NCI-H748 treated with DMSO at 0.1 percent for 48 hours (cell line): ENCODE results near the gene GH2.
"Not testable (repeated sequence)": the region's sequence is repeated elsewhere in the genome, so short reads cannot be mapped to it uniquely, and the experiment has no call there.

ENCODE experiments used
- DNase-seq: peaks from one replicate; lab custom pipeline; 2025; lab: John Stamatoyannopoulos, UW

Gene GH2

DNA sequence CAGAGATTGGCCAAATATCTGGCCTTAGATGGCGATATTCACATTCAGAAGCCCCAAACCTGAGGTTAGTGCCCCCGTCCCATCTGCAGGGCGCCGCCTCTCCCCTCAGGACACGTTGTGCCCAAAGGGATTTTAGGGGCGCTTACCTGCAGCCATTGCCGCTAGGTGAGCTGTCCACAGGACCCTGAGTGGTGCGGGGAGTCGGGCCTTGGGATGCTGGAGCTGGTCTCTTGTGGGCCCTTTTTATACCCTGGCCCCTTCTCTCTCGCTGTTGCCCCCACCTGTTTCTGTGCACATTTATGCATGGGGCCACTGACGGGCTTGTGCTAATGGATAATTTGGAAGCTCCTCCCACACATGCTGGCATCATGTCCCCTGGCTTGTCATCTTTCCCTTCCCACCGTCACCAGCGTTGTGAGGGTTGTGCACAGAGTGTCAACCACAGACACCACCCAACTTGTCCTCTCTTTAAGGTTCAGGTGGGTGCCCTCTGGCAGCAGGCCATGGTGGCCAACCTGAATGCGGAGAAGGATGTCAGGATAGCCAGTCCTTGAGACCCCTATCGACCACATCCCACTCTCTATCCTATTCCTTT, 29.4 kb upstream of the GH2 start, which contains the start of gene CSHL1:
Gene CSHL1, minus strand, starts transcription at position 218 of the 595 bp plus-strand sequence. Its CDS starts 62 bp downstream, at position 156.
- no peak for DNase-seq

DNA sequence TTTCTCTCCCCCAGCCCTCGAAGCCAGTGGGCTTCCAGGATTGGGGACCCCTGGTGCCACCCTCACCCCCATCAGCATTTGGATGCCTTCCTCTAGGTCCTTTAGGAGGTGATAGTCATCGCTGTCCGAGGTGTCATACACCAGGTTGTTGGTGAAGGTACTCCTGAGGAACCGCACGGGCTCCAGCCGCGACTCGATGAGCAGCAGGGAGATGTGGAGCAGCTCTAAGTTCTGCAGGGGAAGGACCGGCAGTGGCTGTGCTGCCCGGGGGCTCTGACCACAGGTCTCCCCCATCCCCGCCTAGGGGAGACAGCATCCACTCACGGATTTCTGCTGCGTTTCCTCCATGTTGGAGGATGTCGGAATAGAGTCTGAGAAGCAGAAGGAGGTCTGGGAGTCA, 28.4 kb upstream of the GH2 start:
- no peak for DNase-seq

DNA sequence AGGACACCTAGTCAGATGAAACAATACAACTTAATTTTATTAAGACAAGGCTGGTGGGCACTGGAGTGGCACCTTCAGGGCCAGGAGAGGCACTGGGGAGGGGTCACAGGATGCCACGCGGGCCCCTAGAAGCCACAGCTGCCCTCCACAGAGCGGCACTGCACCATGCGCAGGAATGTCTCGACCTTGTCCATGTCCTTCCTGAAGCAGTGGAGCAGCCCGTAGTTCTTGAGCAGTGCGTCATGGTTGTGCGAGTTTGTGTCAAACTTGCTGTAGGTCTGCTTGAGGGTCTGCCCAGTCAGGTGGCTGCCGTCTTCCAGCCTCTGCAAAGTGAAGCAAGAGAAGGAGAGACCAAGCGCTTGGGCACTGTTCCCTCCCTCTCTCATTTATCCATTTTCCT, 27.8 kb upstream of the GH2 start:
- DNase-seq = not testable (repeated sequence)

DNA sequence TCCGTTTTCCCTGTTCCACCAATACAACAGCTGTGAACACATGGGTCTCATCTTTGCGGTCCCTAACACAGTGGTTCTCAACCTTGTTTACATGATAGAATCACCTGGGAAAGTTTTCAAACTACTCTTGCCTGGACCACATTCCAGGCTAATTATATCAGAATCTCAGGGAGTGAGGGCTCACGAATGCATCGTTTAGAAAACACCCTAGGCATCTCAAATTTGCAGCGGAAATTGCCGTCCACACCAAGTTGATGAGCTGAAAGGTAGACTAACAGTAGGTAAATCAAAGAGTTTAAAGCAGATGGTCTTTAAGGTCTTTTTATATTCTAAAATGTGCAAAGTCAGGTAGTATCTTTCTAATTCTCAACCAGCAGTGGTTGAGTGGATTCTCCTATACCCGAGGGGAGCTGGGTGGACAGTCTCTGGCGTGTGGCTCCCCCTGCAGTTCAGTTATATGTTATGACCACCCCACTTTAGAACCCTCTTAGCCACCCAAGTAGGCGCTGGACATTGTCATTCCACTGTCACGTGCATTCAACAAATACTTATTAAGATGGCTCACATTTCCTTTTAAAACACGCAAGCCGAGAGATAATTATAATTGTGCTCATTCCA, 25.5 kb upstream of the GH2 start:
- peak; percentile 6 for DNase-seq

DNA sequence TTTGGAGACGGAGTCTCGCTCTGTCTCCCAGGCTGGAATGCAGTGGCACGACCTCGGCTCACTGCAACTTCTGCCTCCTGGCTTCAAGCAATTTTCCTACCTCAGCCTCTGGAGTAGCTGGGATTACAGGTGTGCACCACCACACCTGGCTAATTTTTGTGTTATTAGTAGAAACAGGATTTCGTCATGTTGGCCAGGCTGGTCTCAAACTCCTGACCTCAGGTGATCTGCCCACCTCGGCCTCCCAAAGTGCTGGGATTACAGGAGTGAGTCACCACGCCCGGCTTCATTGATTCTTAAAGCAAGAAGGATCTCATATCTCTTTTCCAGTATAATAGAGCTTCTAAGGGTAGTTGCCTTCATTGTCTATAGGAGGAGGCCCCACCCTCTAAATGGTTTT, 23.1 kb upstream of the GH2 start:
- not testable (repeated sequence) for DNase-seq

DNA sequence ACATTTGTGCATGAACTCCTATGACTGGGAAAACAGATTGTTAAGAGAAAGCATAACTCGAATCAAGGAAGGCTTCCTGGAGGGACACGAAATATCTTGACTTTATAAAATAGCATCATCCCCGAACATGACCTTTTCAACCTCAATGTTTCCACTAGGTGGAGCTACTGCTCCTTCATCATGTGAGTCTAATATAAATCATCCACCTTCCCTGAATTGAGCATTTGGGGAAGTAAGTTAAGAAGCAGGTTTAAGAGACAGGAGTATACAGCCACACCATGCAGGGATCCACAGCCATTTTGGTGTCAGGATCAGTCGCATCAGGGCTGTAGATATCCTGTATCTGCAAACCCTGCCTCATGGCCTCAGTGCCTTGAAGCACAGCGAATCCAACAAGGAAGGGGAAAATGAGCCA, 22.1 kb upstream of the GH2 start:
- DNase-seq = not testable (repeated sequence)

DNA sequence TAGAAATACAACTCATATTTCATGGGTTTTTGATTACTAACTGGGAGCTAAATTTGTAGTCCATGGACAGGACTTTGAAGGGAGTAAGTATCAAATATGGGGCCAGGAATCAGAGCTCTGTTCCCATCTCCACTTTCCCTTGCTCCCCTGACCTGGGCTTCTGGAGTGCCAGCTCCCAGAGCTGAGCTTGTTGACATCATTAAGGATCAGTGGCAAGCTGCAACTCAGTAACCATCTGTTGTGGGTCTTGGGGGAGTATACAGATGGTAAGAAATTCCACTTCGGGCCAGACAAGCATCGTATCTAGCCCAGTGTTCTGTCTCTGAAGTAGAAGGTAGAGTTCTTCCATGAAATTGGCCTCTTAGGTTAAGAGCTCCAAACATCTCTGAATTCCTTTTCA, 20.2 kb upstream of the GH2 start:
- DNase-seq = not testable (repeated sequence)

DNA sequence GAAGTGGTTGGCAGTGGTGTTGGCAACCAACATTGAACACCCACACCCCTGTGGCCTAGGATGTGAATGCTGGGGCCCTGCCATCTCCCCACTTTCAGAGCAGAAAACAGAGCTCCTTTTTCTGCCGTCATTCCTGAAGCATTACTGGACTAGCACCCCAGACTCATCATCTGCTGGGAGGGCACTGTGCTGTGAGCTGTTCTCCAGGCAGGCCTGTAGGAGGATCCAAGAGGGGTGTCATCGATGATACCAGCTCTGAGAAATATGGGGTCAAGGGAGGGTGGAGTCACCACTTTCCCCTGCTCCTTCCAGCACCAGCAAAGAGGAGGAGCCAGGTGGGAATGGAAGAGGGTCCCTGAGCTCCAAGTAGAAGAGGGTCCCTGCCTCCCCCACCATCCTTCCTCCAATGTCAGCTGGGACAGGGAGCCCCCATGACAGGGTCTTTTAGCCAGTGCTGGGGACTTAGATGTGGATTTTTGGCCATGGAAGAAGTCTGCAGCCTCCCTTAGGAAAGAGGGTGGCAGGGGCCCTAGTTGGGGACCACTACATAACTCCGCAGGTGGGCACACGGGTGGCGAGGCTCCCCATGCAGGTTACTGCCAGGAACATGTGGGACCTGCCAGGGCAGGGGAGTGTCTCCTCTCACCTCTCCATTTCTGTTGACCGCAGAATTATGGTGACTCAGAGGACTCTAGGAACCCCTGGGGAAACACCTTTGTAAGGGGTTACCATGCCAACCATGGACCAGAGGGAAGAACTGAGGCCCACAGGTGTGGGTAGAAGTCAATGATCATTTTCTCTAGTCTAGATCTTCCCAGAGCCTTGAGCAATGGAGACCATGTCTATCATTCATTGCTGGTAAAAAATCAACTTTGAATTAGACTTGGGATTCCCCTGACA, 17.4 kb upstream of the GH2 start:
- not testable (repeated sequence) for DNase-seq

DNA sequence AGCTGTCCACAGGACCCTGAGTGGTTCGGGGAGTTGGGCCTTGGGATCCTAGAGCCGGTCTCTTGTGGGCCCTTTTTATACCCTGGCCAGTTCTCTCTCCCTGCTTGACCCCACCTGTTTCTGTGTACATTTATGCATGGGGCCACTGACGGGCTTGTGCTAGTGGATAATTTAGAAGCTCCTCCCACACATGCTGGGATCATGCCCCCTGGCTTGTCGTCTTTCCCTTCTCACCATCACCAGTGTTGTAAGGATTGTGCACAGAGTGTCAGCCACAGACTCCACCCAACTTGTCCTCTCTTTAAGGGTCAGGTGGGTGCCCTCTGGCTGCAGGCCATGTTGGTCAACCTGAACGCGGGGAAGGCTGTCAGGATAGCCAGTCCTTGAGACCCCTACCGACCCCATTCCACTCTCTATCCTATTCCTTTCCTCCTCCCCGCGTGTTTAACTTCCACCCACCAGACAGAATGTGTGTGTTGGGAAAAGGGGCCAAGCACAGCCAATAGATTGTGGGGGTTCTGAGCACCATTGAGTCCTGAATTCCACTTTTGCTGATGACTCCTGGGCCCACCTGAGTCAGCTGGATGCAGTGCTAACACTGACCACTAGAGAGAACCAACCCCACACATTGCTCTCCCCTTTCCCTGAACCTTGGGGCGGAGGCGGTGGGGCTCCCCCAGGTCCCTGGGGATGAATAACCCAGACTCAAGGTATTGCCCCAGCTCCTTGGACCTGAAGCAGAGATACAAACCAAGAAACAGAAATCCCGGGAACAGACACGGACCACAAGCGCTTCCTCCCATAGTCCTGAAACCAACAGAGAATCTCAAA, 15.0 kb upstream of the GH2 start, which contains the start of gene CSH1:
Gene CSH1, minus strand, starts transcription at position 51 of the 831 bp plus-strand sequence. CDS start 63 bp downstream, outside the sequence.
- DNase-seq = not testable (repeated sequence)

DNA sequence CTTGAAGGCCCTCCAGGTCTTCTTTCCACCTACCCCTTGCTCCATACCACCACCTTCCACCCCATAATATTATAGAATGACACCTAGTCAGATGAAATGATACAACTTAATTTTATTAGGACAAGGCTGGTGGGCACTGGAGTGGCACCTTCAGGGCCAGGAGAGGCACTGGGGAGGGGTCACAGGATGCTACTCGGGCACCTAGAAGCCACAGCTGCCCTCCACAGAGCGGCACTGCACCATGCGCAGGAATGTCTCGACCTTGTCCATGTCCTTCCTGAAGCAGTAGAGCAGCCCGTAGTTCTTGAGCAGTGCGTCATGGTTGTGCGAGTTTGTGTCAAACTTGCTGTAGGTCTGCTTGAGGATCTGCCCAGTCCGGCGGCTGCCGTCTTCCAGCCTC, 13.1 kb upstream of the GH2 start:
- DNase-seq = not testable (repeated sequence)

DNA sequence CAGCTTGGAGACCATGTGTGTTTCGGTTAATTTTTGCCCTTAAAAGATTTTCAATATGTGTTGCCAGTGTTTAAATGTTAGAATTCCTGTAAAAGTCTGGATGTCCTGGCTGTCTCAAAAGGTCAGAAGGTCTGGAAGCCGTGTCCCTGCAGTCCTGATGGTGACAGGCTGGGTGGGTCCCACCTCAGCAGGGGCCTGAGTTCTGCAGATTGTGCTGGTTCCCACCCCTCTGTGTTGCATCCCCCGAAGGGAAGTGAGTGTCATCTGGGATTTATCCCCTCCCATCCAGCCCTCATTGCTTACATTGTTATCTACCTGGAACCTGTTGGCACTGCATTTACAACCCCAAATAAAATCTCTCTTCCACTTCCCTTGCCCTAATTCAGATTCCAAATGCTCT, 12.3 kb upstream of the GH2 start:
- DNase-seq = not testable (repeated sequence)

DNA sequence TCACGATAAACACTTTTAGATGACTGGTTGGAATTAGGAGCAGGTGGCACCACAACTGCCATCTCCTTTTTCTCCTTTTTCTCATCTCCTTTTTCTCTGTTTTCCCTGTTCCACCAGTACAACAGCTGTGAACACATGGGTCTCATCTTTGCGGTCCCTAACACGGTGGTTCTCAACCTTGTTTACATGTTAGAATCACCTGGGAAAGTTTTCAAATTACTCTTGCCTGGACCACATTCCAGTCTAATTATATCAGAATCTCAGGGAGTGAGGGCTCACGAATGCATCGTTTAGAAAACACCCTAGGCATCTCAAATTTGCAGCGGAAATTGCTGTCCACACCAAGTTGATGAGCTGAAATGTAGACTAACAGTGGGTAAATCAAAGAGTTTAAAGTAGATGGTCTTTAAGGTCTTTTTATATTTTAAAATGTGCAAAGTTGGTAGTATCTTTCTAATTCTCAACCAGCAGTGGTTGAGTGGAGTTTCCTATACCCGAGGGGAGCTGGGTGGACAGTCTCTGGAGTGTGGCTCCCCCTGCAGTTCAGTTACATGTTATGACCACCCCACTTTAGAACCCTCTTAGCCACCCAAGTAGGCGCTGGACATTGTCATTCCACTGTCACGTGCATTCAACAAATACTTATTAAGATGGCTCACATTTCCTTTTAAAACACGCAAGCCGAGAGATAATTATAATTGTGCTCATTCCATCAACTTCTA, 10.7 kb upstream of the GH2 start:
- DNase-seq = not testable (repeated sequence)

DNA sequence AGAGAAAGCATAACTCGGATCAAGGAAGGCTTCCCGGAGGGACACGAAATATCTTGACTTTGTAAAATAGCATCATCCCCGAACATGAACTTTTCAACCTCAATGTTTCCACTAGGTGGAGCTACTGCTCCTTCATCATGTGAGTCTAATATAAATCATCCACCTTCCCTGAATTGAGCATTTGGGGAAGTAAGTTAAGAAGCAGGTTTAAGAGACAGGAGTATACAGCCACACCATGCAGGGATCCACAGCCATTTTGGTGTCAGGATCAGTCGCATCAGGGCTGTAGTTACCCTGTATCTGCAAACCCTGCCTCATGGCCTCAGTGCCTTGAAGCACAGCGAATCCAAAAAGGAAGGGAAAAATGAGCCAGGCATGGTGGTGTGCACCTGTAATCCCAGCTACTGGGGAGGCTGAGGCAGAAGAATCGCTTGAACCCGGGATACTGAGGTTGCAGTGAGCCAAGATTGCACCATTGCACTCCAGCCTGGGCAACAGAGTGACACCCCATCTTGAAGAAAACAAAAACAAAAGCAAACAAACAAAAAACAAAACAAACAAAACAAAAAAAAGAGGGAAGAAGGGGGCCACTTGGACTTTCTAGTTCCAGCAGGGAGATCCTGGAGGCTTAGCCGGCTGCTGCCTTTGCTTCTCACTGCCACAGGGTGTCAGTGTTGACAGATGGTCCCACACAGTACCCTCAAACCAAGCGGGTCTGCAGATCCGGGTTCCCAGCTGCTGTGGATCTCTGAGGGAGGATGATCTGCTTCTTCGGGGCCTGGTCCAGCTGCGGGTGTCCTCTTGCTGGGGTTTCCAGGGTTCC, 7.5 kb upstream of the GH2 start:
- DNase-seq = not testable (repeated sequence)

DNA sequence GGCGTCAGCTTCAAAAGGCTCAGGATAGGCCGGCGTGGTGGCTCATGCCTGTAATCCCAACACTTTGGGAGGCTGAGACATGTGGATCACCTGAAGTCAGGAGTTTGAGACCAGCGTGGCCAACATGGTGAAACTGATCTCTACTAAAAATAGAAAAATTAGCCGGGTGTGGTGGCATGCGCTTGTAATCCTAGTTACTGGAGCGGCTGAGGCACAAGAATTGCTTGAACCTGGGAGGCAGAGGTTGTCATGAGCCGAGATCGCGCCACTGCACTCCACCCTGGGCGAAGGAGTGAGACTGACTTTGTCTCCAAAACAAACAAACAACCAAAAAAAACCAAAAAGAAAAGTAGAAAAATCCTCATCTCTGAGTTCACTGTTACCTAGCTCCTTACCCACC, 3.4 kb upstream of the GH2 start:
- DNase-seq = not testable (repeated sequence)

DNA sequence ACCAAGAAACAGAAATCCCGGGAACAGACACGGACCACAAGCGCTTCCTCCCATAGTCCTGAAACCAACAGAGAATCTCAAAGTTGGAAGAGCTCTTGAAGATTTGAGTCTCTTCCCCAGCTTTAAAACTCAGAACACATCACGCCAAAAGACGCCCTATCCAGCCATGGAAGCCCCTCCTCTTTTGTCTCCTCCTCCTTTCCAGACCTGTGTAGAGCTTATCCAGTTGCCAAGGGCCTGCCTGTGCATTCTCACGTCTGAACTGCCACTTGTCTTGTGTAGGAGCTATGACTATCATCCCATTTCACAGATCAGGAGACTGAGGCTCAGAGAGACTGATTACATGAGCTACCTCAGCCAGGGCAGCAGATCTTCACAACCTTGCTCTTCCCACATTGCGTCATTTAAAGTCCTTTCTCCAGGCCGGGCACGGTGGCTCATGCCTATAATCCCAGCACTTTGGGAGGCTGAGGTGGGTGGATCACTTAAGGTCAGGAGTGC, 932 bp upstream of the GH2 start:
- not testable (repeated sequence) for DNase-seq

DNA sequence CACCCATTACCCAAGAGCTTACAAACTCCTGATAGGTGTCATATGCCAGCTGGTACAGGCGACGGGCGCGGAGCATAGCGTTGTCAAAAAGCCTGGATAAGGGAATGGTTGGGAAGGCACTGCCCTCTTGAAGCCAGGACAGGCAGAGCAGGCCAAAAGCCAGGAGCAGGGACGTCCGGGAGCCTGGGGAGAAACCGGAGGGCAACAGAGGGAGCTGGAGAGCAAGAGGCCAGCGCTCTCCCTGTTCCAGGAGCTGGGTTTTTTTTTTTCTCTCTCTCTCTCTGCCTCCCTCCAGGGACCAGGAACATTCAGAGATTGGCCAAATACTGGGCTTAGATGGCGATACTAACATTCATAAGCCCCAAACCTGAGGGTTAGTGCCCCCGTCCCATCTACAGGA, 407 bp downstream of the GH2 start:
- DNase-seq = not testable (repeated sequence)

DNA sequence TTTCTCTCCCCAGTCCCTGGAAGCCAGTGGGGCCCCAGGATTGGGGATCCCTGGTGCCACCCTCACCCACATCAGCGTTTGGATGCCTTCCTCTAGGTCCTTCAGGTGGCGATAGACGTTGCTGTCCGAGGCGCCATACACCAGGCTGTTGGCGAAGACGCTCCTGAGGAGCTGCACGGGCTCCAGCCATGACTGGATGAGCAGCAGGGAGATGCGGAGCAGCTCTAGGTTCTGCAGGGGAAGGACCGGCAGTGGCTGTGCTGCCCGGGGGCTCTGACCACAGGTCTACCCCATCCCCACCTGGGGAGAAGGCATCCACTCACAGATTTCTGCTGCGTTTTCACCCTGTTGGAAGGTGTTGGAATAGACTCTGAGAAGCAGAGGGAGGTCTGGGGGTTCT, 1.0 kb downstream of the GH2 start:
- DNase-seq = no peak

DNA sequence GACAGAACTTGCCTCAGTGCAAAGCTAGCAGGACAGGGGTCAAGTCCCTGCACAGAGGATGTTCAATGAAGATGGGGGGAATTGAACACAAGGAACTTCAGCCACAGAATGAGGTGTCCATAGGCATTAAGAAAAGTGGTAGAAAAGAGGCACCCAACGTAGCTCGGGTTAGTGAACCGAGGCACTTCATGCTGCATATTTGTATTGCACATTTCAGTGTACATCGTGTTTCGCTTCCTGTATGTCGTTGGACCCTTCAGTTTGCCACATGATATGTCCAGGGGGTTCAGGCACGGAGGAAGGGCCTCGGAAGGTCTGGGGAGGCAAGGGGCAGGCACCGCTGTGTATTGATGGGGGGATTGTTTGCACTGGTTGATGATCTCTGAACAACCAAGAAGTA, 3.3 kb downstream of the GH2 start:
- not testable (repeated sequence) for DNase-seq

DNA sequence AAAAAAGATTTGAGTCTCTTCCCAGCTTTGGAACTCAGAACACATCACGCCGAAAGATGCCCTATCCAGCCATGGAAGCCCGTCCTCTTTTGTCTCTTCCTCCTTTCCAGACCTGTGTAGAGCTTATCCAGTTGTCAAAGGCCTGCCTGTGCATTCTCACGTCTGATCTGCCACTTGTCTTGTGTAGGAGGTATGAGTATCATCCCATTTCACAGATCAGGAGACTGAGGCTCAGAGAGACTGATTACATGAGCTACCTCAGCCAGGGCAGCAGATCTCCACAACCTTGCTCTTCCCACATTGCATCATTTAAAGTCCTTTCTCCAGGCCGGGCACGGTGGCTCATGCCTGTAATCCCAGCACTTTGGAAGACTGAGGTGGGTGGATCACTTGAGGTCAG, 7.1 kb downstream of the GH2 start:
- not testable (repeated sequence) for DNase-seq

DNA sequence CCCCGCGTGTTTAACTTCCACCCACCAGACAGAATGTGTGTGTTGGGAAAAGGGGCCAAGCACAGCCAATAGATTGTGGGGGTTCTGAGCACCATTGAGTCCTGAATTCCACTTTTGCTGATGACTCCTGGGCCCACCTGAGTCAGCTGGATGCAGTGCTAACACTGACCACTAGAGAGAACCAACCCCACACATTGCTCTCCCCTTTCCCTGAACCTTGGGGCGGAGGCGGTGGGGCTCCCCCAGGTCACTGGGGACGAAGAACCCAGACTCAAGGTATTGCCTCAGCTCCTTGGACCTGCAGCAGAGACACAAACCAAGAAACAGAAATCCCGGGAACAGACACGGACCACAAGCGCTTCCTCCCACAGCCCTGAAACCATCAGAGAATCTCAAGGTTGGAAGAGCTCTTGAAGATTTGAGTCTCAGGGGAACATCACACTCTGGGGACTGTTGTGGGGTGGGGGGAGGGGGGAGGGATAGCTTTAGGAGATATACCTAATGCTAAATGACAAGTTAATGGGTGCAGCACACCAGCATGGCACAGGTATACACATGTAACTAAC, 7.6 kb downstream of the GH2 start:
- DNase-seq = not testable (repeated sequence)
